Effector memory CD8-positive, alpha-beta T cell (primary cell): ENCODE data around the gene SNRPN.
"Not testable (repeated sequence)": the region's sequence is repeated elsewhere in the genome, so short reads cannot be mapped to it uniquely, and the experiment has no call there.

Experiments
- ATAC-seq: fragments of 150-1000 bp; cut with Tn5 transposase; replicated peaks from 2 replicates; pipeline ENCODE4 v1.10.0; 2021; ENCODE audit warnings: mild to moderate bottlenecking, moderate library complexity
- DNase-seq, 3 experiments: peaks; one replicate each; pipeline ENCODE4 v3.0.0; 2021
- H3K27ac Mint-ChIP-seq, 2 donors: one replicate each; pipeline ENCODE4 v1.8.0; 2022; ENCODE audit warnings: mild to moderate bottlenecking in 2 of 2, mixed read lengths in 2 of 2, moderate library complexity in 2 of 2
- H3K27me3 Mint-ChIP-seq, 2 donors: one replicate each; pipeline ENCODE4 v1.8.0; 2022; ENCODE audit warnings: mixed read lengths in 2 of 2
- H3K36me3 Mint-ChIP-seq: one replicate; pipeline ENCODE4 v1.8.0; 2022; ENCODE audit warnings: mild to moderate bottlenecking, moderate library complexity, mixed read lengths; ENCODE audit not compliant: insufficient read depth
- H3K4me1 Mint-ChIP-seq, 2 donors: one replicate each; pipeline ENCODE4 v1.8.0; 2022; ENCODE audit warnings: low read depth in 2 of 2, mixed read lengths in 2 of 2
- H3K4me3 Mint-ChIP-seq, 2 donors: one replicate each; pipeline ENCODE4 v1.8.0; 2022; ENCODE audit warnings: mild to moderate bottlenecking in 2 of 2, mixed read lengths in 2 of 2, moderate library complexity in 2 of 2
- H3K9me3 Mint-ChIP-seq, 2 donors: one replicate each; pipeline ENCODE4 v1.8.0; 2022; ENCODE audit warnings: mixed read lengths in 2 of 2
- total RNA-seq, 9 experiments: gene quantifications; one replicate each; lab custom pipeline; 2026; lab: John Stamatoyannopoulos, UW

The SNRPN gene
- 2.0 to 21.2 (median 11.6) reads per million in 9 experiments for total RNA-seq

DNA sequence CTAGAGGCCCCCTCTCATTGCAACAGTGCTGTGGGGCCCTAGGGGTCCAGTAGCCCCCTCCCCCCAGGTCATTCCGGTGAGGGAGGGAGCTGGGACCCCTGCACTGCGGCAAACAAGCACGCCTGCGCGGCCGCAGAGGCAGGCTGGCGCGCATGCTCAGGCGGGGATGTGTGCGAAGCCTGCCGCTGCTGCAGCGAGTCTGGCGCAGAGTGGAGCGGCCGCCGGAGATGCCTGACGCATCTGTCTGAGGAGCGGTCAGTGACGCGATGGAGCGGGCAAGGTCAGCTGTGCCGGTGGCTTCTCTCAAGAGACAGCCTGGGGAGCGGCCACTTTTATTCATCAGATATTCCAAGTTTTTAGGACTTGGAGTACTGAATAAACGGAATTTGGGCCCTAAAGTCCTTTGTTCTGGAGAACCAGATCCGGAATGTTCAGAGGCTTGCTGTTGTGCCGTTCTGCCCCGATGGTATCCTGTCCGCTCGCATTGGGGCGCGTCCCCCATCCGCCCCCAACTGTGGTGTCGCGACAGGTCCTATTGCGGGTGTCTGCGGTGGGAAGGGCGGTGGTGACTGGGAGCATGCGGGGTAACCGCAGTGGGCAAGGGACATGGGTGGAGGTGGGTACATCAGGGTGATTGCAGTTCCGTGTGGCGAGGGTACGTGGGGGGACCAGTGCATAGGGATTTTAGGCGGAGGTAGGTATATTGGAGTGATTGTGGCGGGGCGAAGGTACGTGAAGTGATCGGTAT is at the start of gene SNRPN, which contains the start of gene SNURF:
SNRPN (plus strand) TSS at position 205 of the 748 bp plus-strand sequence. CDS start 19,467 bp downstream, outside the sequence.
SNURF (plus strand) TSS at position 205 of the 748 bp plus-strand sequence; CDS start at position 267, 62 bp downstream.
- Mint-ChIP-seq H3K27me3 (peaks cover 7 to 11% of the 10 kb centered on the region in 2 donors), H3K4me1 (peaks cover 10% of the 10 kb centered on the region in 2 donors), H3K36me3 (peaks cover 28% of the 10 kb centered on the region), H3K9me3 (no peaks in the 10 kb centered on the region), H3K4me3 (peak within 1 kb of the TSS; percentile 90 to 95), H3K27ac (peak within 1 kb of the TSS; percentile 95 to 99)
- DNase-seq (peak; percentile 49 to 56 (median 50)), ATAC-seq (peak; percentile 54)

- peaks cover 3 to 5% of the 10 kb centered on the region in 2 donors for H3K4me1 Mint-ChIP-seq
- H3K36me3 Mint-ChIP-seq = no peaks in the 10 kb centered on the region
- no peak overlapping the region for H3K4me3 Mint-ChIP-seq
- peaks cover 3 to 14% of the 10 kb centered on the region in 2 donors for H3K9me3 Mint-ChIP-seq
- H3K27ac Mint-ChIP-seq = no peak overlapping the region
- DNase-seq = peak in 1 of 3 experiments; percentile 1
- no peaks in the 10 kb centered on the region for H3K27me3 Mint-ChIP-seq
- peak; percentile 33 for ATAC-seq
Measured at GRCh38 chr15:24916305-24917009, 38.3 kb upstream of the SNRPN start.

GRCh38 chr15:24917431-24917830 is 37.4 kb upstream of the SNRPN start:
- H3K27ac Mint-ChIP-seq = no peak overlapping the region
- H3K4me1 Mint-ChIP-seq = peaks cover 3 to 5% of the 10 kb centered on the region in 2 donors
- ATAC-seq (no peak), DNase-seq (no peak)
- H3K27me3 Mint-ChIP-seq = no peaks in the 10 kb centered on the region
- H3K4me3 Mint-ChIP-seq = no peak overlapping the region
- H3K36me3 Mint-ChIP-seq = no peaks in the 10 kb centered on the region
- peaks cover 3 to 14% of the 10 kb centered on the region in 2 donors for H3K9me3 Mint-ChIP-seq

DNA sequence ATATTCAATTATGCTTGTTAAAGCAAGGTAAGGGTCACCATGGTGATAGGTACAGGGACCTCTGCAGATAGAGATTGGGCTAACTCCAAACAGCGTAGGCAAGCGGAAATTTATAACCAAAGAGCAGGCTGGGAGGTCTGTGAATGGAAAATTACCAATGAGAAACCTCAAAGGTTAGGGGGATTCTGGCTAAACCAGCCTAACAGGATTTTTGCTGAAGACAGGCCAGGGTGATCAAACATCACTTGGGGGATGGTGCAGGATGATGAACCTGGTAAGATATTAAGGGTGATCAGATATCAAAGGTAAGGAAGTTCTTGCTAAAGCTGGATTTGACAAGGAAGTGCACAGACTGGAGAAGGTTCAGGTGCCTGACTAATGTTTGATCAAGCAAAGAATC is 35.3 kb upstream of the SNRPN start:
- no peaks in the 10 kb centered on the region for H3K36me3 Mint-ChIP-seq
- H3K9me3 Mint-ChIP-seq = peaks cover 3 to 14% of the 10 kb centered on the region in 2 donors
- DNase-seq = no peak
- ATAC-seq = no peak
- no peak overlapping the region for H3K4me3 Mint-ChIP-seq
- no peaks in the 10 kb centered on the region for H3K27me3 Mint-ChIP-seq
- no peak overlapping the region for H3K27ac Mint-ChIP-seq
- peaks cover 3 to 5% of the 10 kb centered on the region in 2 donors for H3K4me1 Mint-ChIP-seq

GRCh38 chr15:24922781-24923180 is 32.0 kb upstream of the SNRPN start:
- not testable (repeated sequence) for H3K4me3 Mint-ChIP-seq, H3K4me1 Mint-ChIP-seq, ATAC-seq, H3K27ac Mint-ChIP-seq, H3K36me3 Mint-ChIP-seq, H3K27me3 Mint-ChIP-seq, H3K9me3 Mint-ChIP-seq, DNase-seq

GRCh38 chr15:24924153-24924552 is 30.6 kb upstream of the SNRPN start:
- peaks cover 1 to 7% of the 10 kb centered on the region in 2 donors for H3K9me3 Mint-ChIP-seq

DNA sequence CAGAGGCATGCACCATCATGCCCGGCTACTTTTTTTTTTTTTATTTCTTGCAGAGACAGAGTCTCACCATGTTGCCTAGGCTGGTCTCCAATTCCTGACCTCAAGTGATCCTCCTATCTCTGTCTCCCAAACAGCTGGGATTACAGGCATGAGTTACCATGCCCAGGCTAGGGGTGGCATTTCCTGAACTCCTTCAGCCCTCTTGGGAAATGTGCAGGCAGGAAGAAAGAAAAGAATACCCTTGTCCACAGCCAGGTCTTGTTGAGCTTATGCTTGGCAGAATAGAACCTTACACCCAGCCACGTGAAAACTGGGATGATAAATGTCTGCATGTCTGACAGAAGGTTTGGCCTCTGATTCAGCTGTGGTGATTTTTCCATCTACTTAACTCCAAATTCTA is 30.2 kb upstream of the SNRPN start:
- Mint-ChIP-seq H3K9me3 (peaks cover 1 to 7% of the 10 kb centered on the region in 2 donors), H3K27ac (no peak overlapping the region), H3K27me3 (no peaks in the 10 kb centered on the region), H3K4me1 (no peaks in the 10 kb centered on the region), H3K4me3 (no peak overlapping the region), H3K36me3 (no peaks in the 10 kb centered on the region)
- ATAC-seq (no peak), DNase-seq (no peak)

More at GRCh38 chr15:24924153-24924552, 30.6 kb upstream of the SNRPN start:
- Mint-ChIP-seq H3K4me3 (no peak overlapping the region), H3K27me3 (no peaks in the 10 kb centered on the region), H3K36me3 (no peaks in the 10 kb centered on the region), H3K4me1 (no peaks in the 10 kb centered on the region), H3K27ac (no peak overlapping the region)
- ATAC-seq (no peak), DNase-seq (no peak)

DNA sequence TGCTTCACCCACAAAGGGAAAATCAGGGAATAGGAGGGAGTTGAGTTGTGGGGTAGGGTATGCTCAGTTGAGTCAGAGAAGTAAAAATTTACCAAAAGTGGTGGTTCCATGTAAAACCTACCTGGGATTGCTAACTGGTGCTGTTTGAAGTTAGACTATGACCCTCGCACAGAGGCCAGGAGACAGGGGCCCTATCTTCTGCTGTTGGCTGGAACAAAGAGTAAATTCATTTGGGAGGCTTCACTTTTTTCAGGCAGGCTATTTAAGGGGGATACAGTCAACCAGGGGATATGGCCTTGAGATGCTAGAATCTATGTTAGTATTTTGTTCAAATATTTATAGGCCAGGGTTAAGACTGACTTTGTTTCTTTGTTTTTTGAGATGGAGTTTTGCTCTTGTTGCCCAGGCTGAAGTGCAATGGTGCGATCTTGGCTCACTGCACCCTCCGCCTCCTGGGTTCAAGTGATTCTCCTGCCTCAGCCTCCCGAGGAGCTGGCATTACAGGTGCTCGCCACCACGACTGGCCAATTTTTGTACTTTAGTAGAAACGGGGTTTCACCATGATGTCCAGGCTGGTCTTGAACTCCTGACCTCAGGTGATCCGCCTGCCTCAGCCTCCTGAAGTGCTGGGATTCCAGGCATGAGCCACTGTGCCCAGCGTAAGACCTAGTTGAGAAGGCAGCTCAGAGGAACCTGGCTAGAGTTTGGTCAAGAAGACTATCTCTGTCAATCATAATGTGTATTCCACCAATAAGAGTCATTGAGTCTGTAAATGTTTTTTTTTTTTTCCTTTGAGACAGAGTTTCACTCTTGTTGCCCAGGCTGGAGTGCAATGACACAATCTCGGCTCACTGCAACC is 22.7 kb upstream of the SNRPN start:
- H3K27ac Mint-ChIP-seq, DNase-seq, H3K4me3 Mint-ChIP-seq, H3K27me3 Mint-ChIP-seq, ATAC-seq, H3K4me1 Mint-ChIP-seq, H3K36me3 Mint-ChIP-seq: not testable (repeated sequence)
- H3K9me3 Mint-ChIP-seq = peaks cover 4 to 14% of the 10 kb centered on the region in 2 donors

GRCh38 chr15:24933716-24934115 is 21.1 kb upstream of the SNRPN start:
- no peak overlapping the region for H3K4me3 Mint-ChIP-seq
- no peaks in the 10 kb centered on the region for H3K4me1 Mint-ChIP-seq
- H3K27me3 Mint-ChIP-seq = no peaks in the 10 kb centered on the region
- no peak overlapping the region for H3K27ac Mint-ChIP-seq
- DNase-seq (no peak), ATAC-seq (no peak)
- peaks cover 3 to 7% of the 10 kb centered on the region in 2 donors for H3K9me3 Mint-ChIP-seq
- H3K36me3 Mint-ChIP-seq = no peaks in the 10 kb centered on the region

DNA sequence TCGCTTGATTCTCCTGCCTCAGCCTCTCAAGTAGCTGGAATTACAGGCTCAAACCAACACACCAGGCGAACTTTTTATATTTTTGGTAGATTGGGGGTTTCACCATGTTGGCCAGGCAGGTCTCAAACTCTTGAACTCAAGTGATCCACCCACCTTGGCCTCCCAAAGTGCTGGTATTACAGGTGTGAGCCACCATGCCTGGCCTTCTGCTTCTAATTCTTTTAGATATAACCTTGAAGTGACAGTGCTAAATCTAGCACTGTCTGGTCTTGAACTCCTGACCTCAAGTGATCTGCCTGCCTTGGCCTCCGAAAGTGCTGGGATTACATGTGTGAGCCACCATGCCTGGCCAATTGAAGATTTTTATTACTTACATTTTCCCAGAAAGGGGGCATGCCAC is 16.6 kb upstream of the SNRPN start:
- H3K27me3 Mint-ChIP-seq, H3K4me1 Mint-ChIP-seq, H3K4me3 Mint-ChIP-seq, H3K36me3 Mint-ChIP-seq, DNase-seq, H3K9me3 Mint-ChIP-seq, ATAC-seq, H3K27ac Mint-ChIP-seq: not testable (repeated sequence)

- Mint-ChIP-seq H3K9me3 (peaks cover 0 to 4% of the 10 kb centered on the region in 2 donors), H3K4me1 (no peaks in the 10 kb centered on the region), H3K27ac (no peak overlapping the region), H3K27me3 (no peaks in the 10 kb centered on the region), H3K36me3 (no peaks in the 10 kb centered on the region), H3K4me3 (no peak overlapping the region)
- ATAC-seq = no peak
- DNase-seq = no peak
Measured at GRCh38 chr15:24940236-24940635, 14.6 kb upstream of the SNRPN start.

GRCh38 chr15:24943361-24943760 is 11.4 kb upstream of the SNRPN start:
- Mint-ChIP-seq H3K27ac (no peak overlapping the region), H3K4me1 (no peaks in the 10 kb centered on the region), H3K9me3 (no peaks in the 10 kb centered on the region), H3K36me3 (no peaks in the 10 kb centered on the region), H3K27me3 (no peaks in the 10 kb centered on the region), H3K4me3 (no peak overlapping the region)
- DNase-seq (no peak), ATAC-seq (no peak)

GRCh38 chr15:24944954-24945353 is 9.8 kb upstream of the SNRPN start:
- no peak for ATAC-seq
- Mint-ChIP-seq H3K4me1 (no peaks in the 10 kb centered on the region), H3K9me3 (no peaks in the 10 kb centered on the region)

More at GRCh38 chr15:24944954-24945353, 9.8 kb upstream of the SNRPN start:
- H3K27ac Mint-ChIP-seq = no peak overlapping the region
- no peak overlapping the region for H3K4me3 Mint-ChIP-seq
- DNase-seq = no peak
- no peaks in the 10 kb centered on the region for H3K27me3 Mint-ChIP-seq
- H3K36me3 Mint-ChIP-seq = peaks cover 3% of the 10 kb centered on the region
